Neural crest cell (in vitro differentiated cells): ENCODE results near the gene C1orf53. TPM values are rescaled to one million over a fixed set of nuclear protein-coding genes. Genes with fewer than 3 reads are reported as not detected.
"Not testable (repeated sequence)": the region's sequence is repeated elsewhere in the genome, so short reads cannot be mapped to it uniquely, and the experiment has no call there.

Experiments used
- DNase-seq: peaks from one replicate; pipeline ENCODE4 v3.0.0; 2021; ENCODE audit warnings: low read depth, mixed read lengths, low spot score
- H3K27ac Mint-ChIP-seq: one replicate; pipeline ENCODE4 v1.8.0; 2021; ENCODE audit warnings: mild to moderate bottlenecking, mixed read lengths; ENCODE audit not compliant: unreplicated experiment
- H3K27me3 Mint-ChIP-seq: 2 replicates; pipeline ENCODE4 v1.8.0; 2021; ENCODE audit warnings: low read depth, mild to moderate bottlenecking, mixed read lengths
- H3K36me3 Mint-ChIP-seq: 2 replicates; pipeline ENCODE4 v1.8.0; 2021; ENCODE audit warnings: low read depth, mild to moderate bottlenecking, mixed read lengths
- H3K4me1 Mint-ChIP-seq: 2 replicates; pipeline ENCODE4 v1.8.0; 2021; ENCODE audit warnings: mixed read lengths
- H3K4me3 Mint-ChIP-seq: one replicate; pipeline ENCODE4 v1.8.0; 2021; ENCODE audit warnings: mild to moderate bottlenecking, mixed read lengths
- H3K9me3 Mint-ChIP-seq: 2 replicates; pipeline ENCODE4 v1.8.0; 2021; ENCODE audit warnings: mixed read lengths
- CTCF ChIP-seq: fragments of 200-600 bp; sonication (generic); conservative IDR thresholded peaks from 2 replicates; pipeline ENCODE4 v1.5.0; 2021; ENCODE audit warnings: antibody characterized with exemption, mild to moderate bottlenecking
- long read RNA-seq: library from polyadenylated mRNA; unstranded; transcript quantifications from one replicate; pipeline ENCODE4 v2.0.0, GENCODE V29; 2020
- total RNA-seq: library from RNA; stranded (reverse); gene quantifications from 2 replicates; pipeline ENCODE4 v1.2.1, GENCODE V29; 2021

Gene C1orf53
- 1.9 and 3.1 TPM in 2 replicates for total RNA-seq
- long read RNA-seq, partial matches to known transcripts = 0 of 5 reads
- long read RNA-seq, other reads (novel, unspliced or antisense) = 2 of 5 reads

- H3K9me3 Mint-ChIP-seq = no peaks in the 10 kb centered on the region
- H3K27me3 Mint-ChIP-seq = peaks cover 51% of the 10 kb centered on the region
- H3K36me3 Mint-ChIP-seq = no peaks in the 10 kb centered on the region
- H3K4me3 Mint-ChIP-seq = peak within 1 kb of the TSS; percentile 87
- no peak for TF ChIP-seq CTCF
- peak; percentile 74 for DNase-seq
- peak within 1 kb of the TSS; percentile 81 for H3K27ac Mint-ChIP-seq
- H3K4me1 Mint-ChIP-seq = peaks cover 18% of the 10 kb centered on the region
These were observed at the start of gene C1orf53 for GRCh38 chr1:197902454-197903195. C1orf53 (plus strand) TSS chr1:197902630; CDS start chr1:197902650, 20 bp downstream.

DNA sequence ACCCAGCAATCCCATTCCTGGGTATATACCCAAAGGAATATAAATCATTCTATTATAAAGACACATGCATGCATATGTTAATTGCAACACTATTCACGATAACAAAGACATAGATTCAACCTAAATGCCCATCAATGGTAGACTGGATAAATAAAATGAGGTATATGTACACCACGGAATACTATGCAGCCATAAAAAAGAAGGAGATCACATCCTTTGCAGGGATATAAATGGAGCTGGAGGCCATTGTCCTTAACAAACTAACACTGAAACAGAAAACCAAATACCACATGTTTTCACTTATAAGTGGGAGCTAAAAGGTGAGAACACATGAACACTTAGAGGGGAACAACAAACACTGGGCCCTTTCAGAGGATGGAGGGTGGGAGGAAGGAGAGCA is 46.7 kb upstream of the C1orf53 start:
- not testable (repeated sequence) for H3K4me3 Mint-ChIP-seq, H3K27me3 Mint-ChIP-seq, DNase-seq

DNA sequence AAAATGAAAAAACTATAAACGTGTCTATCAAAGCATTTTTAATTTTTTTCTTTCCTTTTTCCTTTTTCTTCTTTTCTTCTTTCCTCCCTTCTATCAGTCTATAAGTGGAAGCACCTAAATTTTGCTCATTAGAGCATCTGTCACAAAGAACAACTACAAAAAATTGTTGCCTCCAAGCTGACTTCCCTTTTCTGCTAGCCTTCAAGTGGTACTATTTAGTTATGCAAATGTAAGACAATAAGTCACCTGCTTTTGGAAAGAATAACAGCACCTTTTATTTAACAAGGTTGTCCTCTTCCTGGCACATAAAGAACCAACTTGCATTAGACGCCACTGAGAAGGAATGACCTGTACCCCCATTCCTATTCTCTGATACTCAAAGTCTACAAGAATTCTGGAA is 45.0 kb upstream of the C1orf53 start:
- no peaks in the 10 kb centered on the region for H3K4me1 Mint-ChIP-seq

More for the DNA sequence above, 46.7 kb upstream of the C1orf53 start:
- not testable (repeated sequence) for H3K36me3 Mint-ChIP-seq, H3K4me1 Mint-ChIP-seq, H3K9me3 Mint-ChIP-seq, H3K27ac Mint-ChIP-seq

DNA sequence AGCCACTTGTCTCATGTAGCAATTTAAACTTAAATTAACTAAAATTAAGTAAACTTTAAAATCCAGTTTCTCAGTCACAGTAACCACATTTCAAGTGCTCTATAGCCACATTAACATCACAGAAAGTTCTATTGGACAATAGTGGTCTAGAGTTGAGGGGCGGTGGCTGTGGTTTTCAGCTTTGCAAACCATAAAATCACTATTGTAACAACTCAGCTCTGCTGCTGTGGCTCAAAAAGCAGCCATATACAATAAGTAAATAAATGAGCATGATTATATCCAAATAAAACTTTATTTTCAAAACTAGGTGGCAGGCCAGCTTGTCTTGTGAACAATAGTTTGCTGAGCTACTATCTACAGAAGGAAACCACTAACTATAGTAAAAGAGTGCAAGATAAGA is 43.4 kb upstream of the C1orf53 start:
- TF ChIP-seq CTCF = no peak
- H3K27me3 Mint-ChIP-seq = no peaks in the 10 kb centered on the region
- no peaks in the 10 kb centered on the region for H3K36me3 Mint-ChIP-seq
- no peaks in the 10 kb centered on the region for H3K4me1 Mint-ChIP-seq
- H3K27ac Mint-ChIP-seq = no peak overlapping the region
- H3K4me3 Mint-ChIP-seq = no peak overlapping the region
- DNase-seq = no peak
- peaks cover 3% of the 10 kb centered on the region for H3K9me3 Mint-ChIP-seq

More for the DNA sequence above, 45.0 kb upstream of the C1orf53 start:
- Mint-ChIP-seq H3K27me3 (no peaks in the 10 kb centered on the region), H3K27ac (no peak overlapping the region), H3K4me3 (no peak overlapping the region), H3K9me3 (peaks cover 3% of the 10 kb centered on the region), H3K36me3 (no peaks in the 10 kb centered on the region)
- DNase-seq = no peak
- TF ChIP-seq CTCF = no peak

- TF ChIP-seq CTCF = no peak
- H3K4me3 Mint-ChIP-seq = no peak overlapping the region
- H3K4me1 Mint-ChIP-seq = no peaks in the 10 kb centered on the region
- no peaks in the 10 kb centered on the region for H3K9me3 Mint-ChIP-seq
- H3K36me3 Mint-ChIP-seq = no peaks in the 10 kb centered on the region
- no peak overlapping the region for H3K27ac Mint-ChIP-seq
- DNase-seq = no peak
- no peaks in the 10 kb centered on the region for H3K27me3 Mint-ChIP-seq
These were observed 40.2 kb upstream of the C1orf53 start for GRCh38 chr1:197862221-197862620.

DNA sequence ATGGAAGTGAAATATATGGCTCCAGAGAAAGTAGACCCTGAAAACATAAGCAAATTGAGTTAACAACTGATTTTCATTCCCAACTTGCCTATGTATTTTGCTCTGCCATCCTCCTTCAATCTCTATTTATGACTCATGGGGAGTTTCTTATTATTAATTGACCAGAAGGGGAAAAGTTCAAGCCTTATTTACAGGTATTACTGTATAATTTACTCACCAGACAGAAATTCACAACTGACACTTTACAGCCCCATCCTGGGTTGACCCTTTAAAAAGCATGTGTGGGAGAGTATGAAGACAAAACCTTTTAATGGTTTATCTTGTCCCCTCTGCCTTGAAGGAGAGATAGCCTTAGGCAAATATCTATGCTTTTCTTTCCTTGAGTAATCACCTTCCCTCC is 39.8 kb upstream of the C1orf53 start:
- Mint-ChIP-seq H3K4me1 (no peaks in the 10 kb centered on the region), H3K36me3 (no peaks in the 10 kb centered on the region), H3K27ac (no peak overlapping the region)

More for the DNA sequence above, 39.8 kb upstream of the C1orf53 start:
- DNase-seq = no peak
- TF ChIP-seq CTCF = no peak
- Mint-ChIP-seq H3K9me3 (no peaks in the 10 kb centered on the region), H3K4me3 (no peak overlapping the region), H3K27me3 (no peaks in the 10 kb centered on the region)
